ENCODE data around the gene LRRC8D. TPM values are rescaled to one million over a fixed set of nuclear protein-coding genes. Genes with fewer than 3 reads are reported as not detected.

LRRC8D gene
- total and polyA plus RNA-seq, 9 of the 15 experiments (the other 6 are each of a cell fraction or from before 2014, with no cell fraction given) = 3.4 to 53.9 (median 15.9) TPM

DNA sequence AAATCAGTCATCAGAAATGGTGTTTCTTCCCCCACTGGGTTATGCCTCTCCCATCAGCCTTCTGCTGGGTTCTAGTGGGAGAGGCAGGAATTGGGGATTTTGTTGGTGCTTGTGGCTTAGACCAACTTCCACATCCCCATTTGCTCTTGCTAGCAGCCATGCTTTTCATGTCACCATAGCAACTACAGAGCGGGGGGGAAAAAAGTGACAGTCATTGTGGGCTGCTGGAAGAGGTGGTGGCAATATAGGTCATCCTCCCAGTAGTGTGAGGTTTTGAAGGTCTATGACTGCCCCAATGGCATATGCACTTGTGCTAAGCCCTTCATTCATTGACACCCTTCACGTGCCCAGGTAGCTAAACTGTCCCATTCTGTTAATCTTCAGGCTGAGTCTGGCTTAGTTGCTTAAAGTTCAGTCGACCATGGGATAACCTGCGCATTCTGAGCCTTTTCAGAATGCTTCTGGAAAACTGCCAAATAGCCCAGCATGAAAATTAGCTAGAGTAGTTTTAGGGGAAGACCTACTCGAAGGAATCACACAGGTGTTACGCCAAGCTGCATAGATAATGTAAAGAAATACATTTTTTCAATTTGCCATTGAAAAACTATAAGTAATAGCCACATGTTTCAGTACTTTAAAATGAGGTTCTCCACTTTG lies 120.4 kb downstream of the LRRC8D start:
- no peaks in the 10 kb centered on the region for H3K9me3 ChIP-seq (replicated peaks; ENCODE audit: control insufficient read depth, insufficient read depth, low read depth, low read length)
- H3K79me2 ChIP-seq (ENCODE audit: control insufficient read depth, insufficient read depth, low read length) = no peaks in the 10 kb centered on the region
- H3K27me3 ChIP-seq (ENCODE audit: control insufficient read depth in 2 of 2, insufficient read depth in 2 of 2, low read length in 2 of 2) = no peaks in the 10 kb centered on the region
- POLR2A ChIA-PET = no interaction called here
- H3K9ac ChIP-seq (ENCODE audit: insufficient read depth in 1 of 2, low read depth in 2 of 2, low read length in 2 of 2) = no peak overlapping the region
- intact Hi-C loops (cut with micrococcal nuclease) = loop anchor here (2.0 kb wide), 2 partner anchors 68 to 118 kb away; no protein-coding TSS in a partner anchor
- H3K4me2 ChIP-seq (ENCODE audit: insufficient read depth, low read length) = peak overlapping the region; percentile 38; the same call in 1 of the 2 replicates
- no peaks in the 10 kb centered on the region for H4K20me1 ChIP-seq (replicated peaks; ENCODE audit: control insufficient read depth, insufficient read depth, low read length)
- no peak overlapping the region for H3K4me3 ChIP-seq
- H3K9me1 ChIP-seq (ENCODE audit: control insufficient read depth, insufficient read depth, low read length) = no peaks in the 10 kb centered on the region
- CTCF ChIA-PET (ENCODE audit: low intra/inter-chr PET ratio) = no interaction called here
- no TSS peak for BruUV-seq (replicated peaks)
- peaks cover 4 to 52% of the 10 kb centered on the region in 2 experiments; a peak in 4 of 5 replicates for H3K4me1 ChIP-seq (replicated peaks in 1 of 2; ENCODE audit: control insufficient read depth in 2 of 2, insufficient read depth in 2 of 2, low read length in 2 of 2)
- peak overlapping the region; percentile 41; the same call in 1 of the 3 replicates for H3K27ac ChIP-seq (ENCODE audit: extremely low read depth, low read depth, low read length)
- ATAC-seq (peak; percentile 82), DNase-seq (ENCODE audit: extremely low read depth in 1 of 4, low spot score in 3 of 4) (peak; percentile 30 to 78 (median 54)), FAIRE-seq (peak; percentile 82)
- H2AFZ ChIP-seq (ENCODE audit: low read depth, low read length) = no peak overlapping the region
- 30% methylated on average over 6 of the region's 6 CpGs for WGBS (ENCODE audit: insufficient coverage, low coverage, missing lambda C conversion rate)
- H3K36me3 ChIP-seq (ENCODE audit: control insufficient read depth, insufficient read depth, low read length) = peaks cover 10% of the 10 kb centered on the region; the same call in 1 of the 3 replicates
- in situ Hi-C loops (cut with MboI) = no loop called here
- TF ChIP-seq, protein P1, sequence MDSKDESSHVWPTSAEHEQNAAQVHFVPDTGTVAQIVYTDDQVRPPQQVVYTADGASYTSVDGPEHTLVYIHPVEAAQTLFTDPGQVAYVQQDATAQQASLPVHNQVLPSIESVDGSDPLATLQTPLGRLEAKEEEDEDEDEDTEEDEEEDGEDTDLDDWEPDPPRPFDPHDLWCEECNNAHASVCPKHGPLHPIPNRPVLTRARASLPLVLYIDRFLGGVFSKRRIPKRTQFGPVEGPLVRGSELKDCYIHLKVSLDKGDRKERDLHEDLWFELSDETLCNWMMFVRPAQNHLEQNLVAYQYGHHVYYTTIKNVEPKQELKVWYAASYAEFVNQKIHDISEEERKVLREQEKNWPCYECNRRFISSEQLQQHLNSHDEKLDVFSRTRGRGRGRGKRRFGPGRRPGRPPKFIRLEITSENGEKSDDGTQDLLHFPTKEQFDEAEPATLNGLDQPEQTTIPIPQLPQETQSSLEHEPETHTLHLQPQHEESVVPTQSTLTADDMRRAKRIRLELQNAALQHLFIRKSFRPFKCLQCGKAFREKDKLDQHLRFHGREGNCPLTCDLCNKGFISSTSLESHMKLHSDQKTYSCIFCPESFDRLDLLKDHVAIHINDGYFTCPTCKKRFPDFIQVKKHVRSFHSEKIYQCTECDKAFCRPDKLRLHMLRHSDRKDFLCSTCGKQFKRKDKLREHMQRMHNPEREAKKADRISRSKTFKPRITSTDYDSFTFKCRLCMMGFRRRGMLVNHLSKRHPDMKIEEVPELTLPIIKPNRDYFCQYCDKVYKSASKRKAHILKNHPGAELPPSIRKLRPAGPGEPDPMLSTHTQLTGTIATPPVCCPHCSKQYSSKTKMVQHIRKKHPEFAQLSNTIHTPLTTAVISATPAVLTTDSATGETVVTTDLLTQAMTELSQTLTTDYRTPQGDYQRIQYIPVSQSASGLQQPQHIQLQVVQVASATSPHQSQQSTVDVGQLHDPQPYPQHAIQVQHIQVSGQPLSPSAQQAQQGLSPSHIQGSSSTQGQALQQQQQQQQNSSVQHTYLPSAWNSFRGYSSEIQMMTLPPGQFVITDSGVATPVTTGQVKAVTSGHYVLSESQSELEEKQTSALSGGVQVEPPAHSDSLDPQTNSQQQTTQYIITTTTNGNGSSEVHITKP (IDR thresholded peaks at IDR 0.05; ENCODE audit: partially characterized antibody) = no peak
- TF ChIP-seq KDM1A (IDR thresholded peaks at IDR 0.05) = no peak
- TF ChIP-seq SLC30A9 (CRISPR knock-in tag; IDR thresholded peaks at IDR 0.05) = no peak
- TF ChIP-seq SREBF2 (CRISPR knock-in tag; IDR thresholded peaks at IDR 0.05) = no peak
- TF ChIP-seq TCF7L2 (IDR thresholded peaks at IDR 0.05; ENCODE audit: low read depth, low read length) = no peak
- TF ChIP-seq ZKSCAN1 (IDR thresholded peaks at IDR 0.05; ENCODE audit: low read depth, low read length) = no peak
- 0 out of 2 replicates have a peak, but pooled peaks have one; percentile 31 for TF ChIP-seq SOX6 (IDR thresholded peaks at IDR 0.05)
- no peak for TF ChIP-seq SRSF9 (IDR thresholded peaks at IDR 0.05; ENCODE audit: borderline replicate concordance, low read depth, low read length)
- TF ChIP-seq, protein P2, sequence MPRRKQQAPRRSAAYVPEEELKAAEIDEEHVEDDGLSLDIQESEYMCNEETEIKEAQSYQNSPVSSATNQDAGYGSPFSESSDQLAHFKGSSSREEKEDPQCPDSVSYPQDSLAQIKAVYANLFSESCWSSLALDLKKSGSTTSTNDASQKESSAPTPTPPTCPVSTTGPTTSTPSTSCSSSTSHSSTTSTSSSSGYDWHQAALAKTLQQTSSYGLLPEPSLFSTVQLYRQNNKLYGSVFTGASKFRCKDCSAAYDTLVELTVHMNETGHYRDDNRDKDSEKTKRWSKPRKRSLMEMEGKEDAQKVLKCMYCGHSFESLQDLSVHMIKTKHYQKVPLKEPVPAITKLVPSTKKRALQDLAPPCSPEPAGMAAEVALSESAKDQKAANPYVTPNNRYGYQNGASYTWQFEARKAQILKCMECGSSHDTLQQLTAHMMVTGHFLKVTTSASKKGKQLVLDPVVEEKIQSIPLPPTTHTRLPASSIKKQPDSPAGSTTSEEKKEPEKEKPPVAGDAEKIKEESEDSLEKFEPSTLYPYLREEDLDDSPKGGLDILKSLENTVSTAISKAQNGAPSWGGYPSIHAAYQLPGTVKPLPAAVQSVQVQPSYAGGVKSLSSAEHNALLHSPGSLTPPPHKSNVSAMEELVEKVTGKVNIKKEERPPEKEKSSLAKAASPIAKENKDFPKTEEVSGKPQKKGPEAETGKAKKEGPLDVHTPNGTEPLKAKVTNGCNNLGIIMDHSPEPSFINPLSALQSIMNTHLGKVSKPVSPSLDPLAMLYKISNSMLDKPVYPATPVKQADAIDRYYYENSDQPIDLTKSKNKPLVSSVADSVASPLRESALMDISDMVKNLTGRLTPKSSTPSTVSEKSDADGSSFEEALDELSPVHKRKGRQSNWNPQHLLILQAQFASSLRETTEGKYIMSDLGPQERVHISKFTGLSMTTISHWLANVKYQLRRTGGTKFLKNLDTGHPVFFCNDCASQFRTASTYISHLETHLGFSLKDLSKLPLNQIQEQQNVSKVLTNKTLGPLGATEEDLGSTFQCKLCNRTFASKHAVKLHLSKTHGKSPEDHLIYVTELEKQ (CRISPR knock-in tag; IDR thresholded peaks at IDR 0.05) = no peak
- peak; percentile 69 for TF ChIP-seq BHLHE40 (IDR thresholded peaks at IDR 0.05; ENCODE audit: low read length)
- no peak for TF ChIP-seq NR2C2 (CRISPR knock-in tag; IDR thresholded peaks at IDR 0.05)
- TF ChIP-seq NR2C2 (tag; IDR thresholded peaks at IDR 0.05) = peak; percentile 16; the same call in 1 of the 2 replicates
- no peak for TF ChIP-seq HMG20A (CRISPR knock-in tag; conservative IDR thresholded peaks at IDR 0.05)
- no peak for TF ChIP-seq NR2C1 (IDR thresholded peaks at IDR 0.05)
- no peak for TF ChIP-seq NR2C1 (tag; IDR thresholded peaks at IDR 0.05)
- no peak for TF ChIP-seq ZNF347 (CRISPR knock-in tag; IDR thresholded peaks at IDR 0.05; ENCODE audit: low read depth)
- no peak for TF ChIP-seq MECOM (CRISPR knock-in tag; IDR thresholded peaks at IDR 0.05)
- no peak for TF ChIP-seq ZNF24 (IDR thresholded peaks at IDR 0.05)
